Caco-2 (cell line): ENCODE measurements around the gene ELN. TPM values are rescaled to one million over a fixed set of nuclear protein-coding genes. Genes with fewer than 3 reads are reported as not detected.

Source experiments
- BruUV-seq: library from RNA; stranded (reverse); fragments of 400-500 nt; replicated peaks from 2 replicates; lab custom pipeline; 2021; lab: Mats Ljungman, UMichigan
- CTCF ChIA-PET: fragments of 300-600 bp; sonication (Branson Sonifier 250); formaldehyde crosslinking; loops from one replicate; lab custom pipeline; 2022; ENCODE audit warnings: antibody characterized with exemption; lab: Charles Lee
- POLR2A ChIA-PET: fragments of 300-600 bp; sonication (Branson Sonifier 250); formaldehyde crosslinking; loops from one replicate; lab custom pipeline; 2022; ENCODE audit warnings: antibody characterized with exemption; lab: Charles Lee
- DNase-seq, 2 experiments: peaks; one replicate each; pipeline versions ENCODE4 v3.0.0 to v3.0.0-alpha.2; 2020 to 2022
- H3K27me3 ChIP-seq: replicated peaks from 2 replicates; pipeline ENCODE4 v1.6.0; 2011; ENCODE audit warnings: low read length; ENCODE audit not compliant: control insufficient read depth, insufficient read depth
- H3K36me3 ChIP-seq: 2 replicates; pipeline ENCODE4 v1.5.1; 2011; ENCODE audit warnings: low read length; ENCODE audit not compliant: control insufficient read depth, insufficient read depth
- H3K4me1 ChIP-seq: fragments of 250-450 bp; sonication (Bioruptor Pico); 2 replicates; pipeline ENCODE4 v1.5.1; 2020; ENCODE audit warnings: mild to moderate bottlenecking
- H3K4me3 ChIP-seq: 2 replicates; pipeline ENCODE4 v1.5.1; 2011; ENCODE audit warnings: low read depth, mild to moderate bottlenecking, control low read depth, low read length
- H3K9me3 ChIP-seq: fragments of 250-450 bp; sonication (Bioruptor Pico); 2 replicates; pipeline ENCODE4 v1.5.1; 2020; ENCODE audit warnings: mild to moderate bottlenecking, moderate library complexity
- H3K27ac Mint-ChIP-seq: one replicate; pipeline ENCODE4 v1.8.0; 2022; ENCODE audit warnings: mixed read lengths; ENCODE audit not compliant: unreplicated experiment
- H3K27me3 Mint-ChIP-seq: one replicate; pipeline ENCODE4 v1.8.0; 2022; ENCODE audit warnings: mixed read lengths; ENCODE audit not compliant: insufficient read depth, unreplicated experiment
- H3K36me3 Mint-ChIP-seq: one replicate; pipeline ENCODE4 v1.8.0; 2022; ENCODE audit warnings: mild to moderate bottlenecking, mixed read lengths; ENCODE audit not compliant: insufficient read depth, unreplicated experiment
- H3K4me1 Mint-ChIP-seq: one replicate; pipeline ENCODE4 v1.8.0; 2022; ENCODE audit warnings: low read depth, mixed read lengths; ENCODE audit not compliant: unreplicated experiment
- H3K4me3 Mint-ChIP-seq: one replicate; pipeline ENCODE4 v1.8.0; 2022; ENCODE audit warnings: mild to moderate bottlenecking, moderate library complexity, mixed read lengths; ENCODE audit not compliant: unreplicated experiment
- H3K9me3 Mint-ChIP-seq: one replicate; pipeline ENCODE4 v1.8.0; 2022; ENCODE audit warnings: mixed read lengths; ENCODE audit not compliant: unreplicated experiment
- CTCF ChIP-seq, 2 experiments: fragments of 200-600 bp in 1 of 2; IDR thresholded peaks; 1 replicate in 1 of 2; 2 replicates in 1 of 2; pipeline versions ENCODE4 v1.5.1 to v1.8.0; 2011 to 2022; ENCODE audit warnings: antibody characterized with exemption in 1 of 2, control low read depth in 1 of 2, inconsistent platforms in 1 of 2, low read depth in 1 of 2, low read length in 1 of 2, mild to moderate bottlenecking in 1 of 2, moderate library complexity in 1 of 2; ENCODE audit not compliant: insufficient read depth in 1 of 2, severe bottlenecking in 1 of 2, unreplicated experiment in 1 of 2
- intact Hi-C: fragments of 100-400 bp; cut with micrococcal nuclease; formaldehyde crosslinking; loops from one replicate; pipeline ENCODE4 v1.10.0; 2022; ENCODE audit not compliant: unreplicated experiment
- total RNA-seq: library from RNA; stranded (reverse); gene quantifications from 2 replicates; pipeline ENCODE4 v1.2.3, GENCODE V29; 2022

Gene ELN
- total RNA-seq, 1 experiment from 2014 or later = not detected

- H3K4me1 Mint-ChIP-seq = no peaks in the 10 kb centered on the region
- no peaks in the 10 kb centered on the region for H3K36me3 Mint-ChIP-seq
- TF ChIP-seq CTCF (IDR thresholded peaks at IDR 0.05; ENCODE audit: insufficient read depth in 1 of 2, low read depth in 1 of 2, low read length in 1 of 2, severe bottlenecking in 1 of 2, unreplicated experiment in 1 of 2) = no peak
- intact Hi-C loops = no loop called here
- Histone ChIP-seq H3K36me3 (no peaks in the 10 kb centered on the region), H3K4me3 (no peak overlapping the region), H3K4me1 (no peaks in the 10 kb centered on the region), H3K27me3 (no peaks in the 10 kb centered on the region), H3K9me3 (no peaks in the 10 kb centered on the region)
- POLR2A ChIA-PET = no interaction called here
- no peak for DNase-seq
- CTCF ChIA-PET = interaction anchor here (0.6 kb wide), 1 partner anchor 16 kb away, joined by 5 read pairs; no protein-coding TSS in a partner anchor
- H3K27ac Mint-ChIP-seq = no peak overlapping the region
- no peaks in the 10 kb centered on the region for H3K27me3 Mint-ChIP-seq
- no peaks in the 10 kb centered on the region for H3K9me3 Mint-ChIP-seq
- no TSS peak for BruUV-seq
- H3K4me3 Mint-ChIP-seq = no peak overlapping the region
These were observed 13.0 kb downstream of the ELN start for GRCh38 chr7:74040791-74041520.

GRCh38 chr7:74042746-74043522 is 15.0 kb downstream of the ELN start:
- no peak overlapping the region for H3K4me3 ChIP-seq
- intact Hi-C loops = no loop called here
- H3K4me1 Mint-ChIP-seq = no peaks in the 10 kb centered on the region
- no peaks in the 10 kb centered on the region for H3K36me3 ChIP-seq
- H3K36me3 Mint-ChIP-seq = no peaks in the 10 kb centered on the region
- no peak overlapping the region for H3K27ac Mint-ChIP-seq
- H3K27me3 ChIP-seq = no peaks in the 10 kb centered on the region
- H3K27me3 Mint-ChIP-seq = no peaks in the 10 kb centered on the region
- CTCF ChIA-PET = no interaction called here
- no peak for DNase-seq
- H3K4me3 Mint-ChIP-seq = no peak overlapping the region
- no peaks in the 10 kb centered on the region for H3K4me1 ChIP-seq
- POLR2A ChIA-PET = no interaction called here
- H3K9me3 ChIP-seq = no peaks in the 10 kb centered on the region
- no peak for TF ChIP-seq CTCF (IDR thresholded peaks at IDR 0.05; ENCODE audit: insufficient read depth in 1 of 2, low read depth in 1 of 2, low read length in 1 of 2, severe bottlenecking in 1 of 2, unreplicated experiment in 1 of 2)
- no peaks in the 10 kb centered on the region for H3K9me3 Mint-ChIP-seq
- no TSS peak for BruUV-seq

GRCh38 chr7:74043523-74043951 is 15.6 kb downstream of the ELN start:
- no peaks in the 10 kb centered on the region for H3K27me3 ChIP-seq
- H3K4me3 ChIP-seq = no peak overlapping the region
- no peaks in the 10 kb centered on the region for H3K4me1 ChIP-seq
- intact Hi-C loops = no loop called here
- no peak for DNase-seq
- H3K9me3 Mint-ChIP-seq = no peaks in the 10 kb centered on the region
- POLR2A ChIA-PET = no interaction called here
- H3K36me3 ChIP-seq = no peaks in the 10 kb centered on the region
- no TSS peak for BruUV-seq
- no peak overlapping the region for H3K27ac Mint-ChIP-seq
- H3K36me3 Mint-ChIP-seq = no peaks in the 10 kb centered on the region
- CTCF ChIA-PET = no interaction called here
- no peak for TF ChIP-seq CTCF (IDR thresholded peaks at IDR 0.05; ENCODE audit: insufficient read depth in 1 of 2, low read depth in 1 of 2, low read length in 1 of 2, severe bottlenecking in 1 of 2, unreplicated experiment in 1 of 2)
- no peaks in the 10 kb centered on the region for H3K27me3 Mint-ChIP-seq
- H3K9me3 ChIP-seq = no peaks in the 10 kb centered on the region
- no peak overlapping the region for H3K4me3 Mint-ChIP-seq
- H3K4me1 Mint-ChIP-seq = no peaks in the 10 kb centered on the region
